MV-4-11 (cell line): ENCODE results near the gene HUNK.
"Not testable (repeated sequence)": the region's sequence is repeated elsewhere in the genome, so short reads cannot be mapped to it uniquely, and the experiment has no call there.

Experiments used
- DNase-seq: peaks from one replicate; lab custom pipeline; 2025; lab: John Stamatoyannopoulos, UW

The HUNK gene

GRCh38 chr21:31997191-31997590 lies 124.4 kb downstream of the HUNK start:
- DNase-seq, result no peak

- DNase-seq, result no peak
Observed at GRCh38 chr21:31999810-32000468, 127.1 kb downstream of the HUNK start.

- no peak for DNase-seq
Observed at GRCh38 chr21:32001390-32001789, 128.6 kb downstream of the HUNK start.

- no peak for DNase-seq
Observed at GRCh38 chr21:32003411-32003810, 130.6 kb downstream of the HUNK start.

- no peak for DNase-seq
Observed at GRCh38 chr21:32004291-32004690, 131.5 kb downstream of the HUNK start.

- DNase-seq, result no peak
Observed at GRCh38 chr21:32007456-32007855, 134.6 kb downstream of the HUNK start.

- DNase-seq, result no peak
Observed at GRCh38 chr21:32008714-32009113, 135.9 kb downstream of the HUNK start.

GRCh38 chr21:32009263-32009662 lies 136.4 kb downstream of the HUNK start:
- no peak for DNase-seq

- peak; percentile 8 for DNase-seq
Observed at GRCh38 chr21:32015461-32016139, 142.8 kb downstream of the HUNK start.

GRCh38 chr21:32018381-32018780 lies 145.6 kb downstream of the HUNK start:
- DNase-seq, result no peak

- peak; percentile 71 for DNase-seq
Observed at GRCh38 chr21:32020564-32020963, 147.7 kb downstream of the HUNK start.

- no peak for DNase-seq
Observed at GRCh38 chr21:32021319-32021994, 148.6 kb downstream of the HUNK start.

GRCh38 chr21:32022146-32022545 lies 149.3 kb downstream of the HUNK start:
- DNase-seq, result peak; percentile 92

- DNase-seq, result no peak
Observed at GRCh38 chr21:32030146-32030652, 157.4 kb downstream of the HUNK start.

GRCh38 chr21:32034850-32035249 lies 162.0 kb downstream of the HUNK start:
- DNase-seq, result no peak

- DNase-seq, result no peak
Observed at GRCh38 chr21:32035617-32036016, 162.8 kb downstream of the HUNK start.

- no peak for DNase-seq
Observed at GRCh38 chr21:32036756-32037155, 163.9 kb downstream of the HUNK start.

GRCh38 chr21:32038751-32039150 lies 165.9 kb downstream of the HUNK start:
- DNase-seq, result not testable (repeated sequence)

GRCh38 chr21:32043458-32043857 lies 170.6 kb downstream of the HUNK start:
- DNase-seq, result no peak

- no peak for DNase-seq
Observed at GRCh38 chr21:32044205-32045180, 171.7 kb downstream of the HUNK start.

- DNase-seq, result no peak
Observed at GRCh38 chr21:32046191-32046590, 173.4 kb downstream of the HUNK start.

- no peak for DNase-seq
Observed at GRCh38 chr21:32048353-32048752, 175.5 kb downstream of the HUNK start.
